ENCODE measurements around the gene KLHL12.

KLHL12 gene

GRCh38 chr1:202848191-202848542 is 78.9 kb downstream of the KLHL12 start:
- TF ChIP-seq CTCF (IDR thresholded peaks at IDR 0.05; ENCODE audit: extremely low read depth, insufficient read depth, missing control alignments): no peak
- in situ Hi-C loops (cut with MboI; ENCODE audit: low pct_unique_long_range_greater_than_20kb, low sequenced_read_pairs, unreplicated experiment): no loop called here
- peak; percentile 73 for DNase-seq (ENCODE audit: low spot score)

- in situ Hi-C loops (cut with MboI; ENCODE audit: low pct_unique_long_range_greater_than_20kb, low sequenced_read_pairs, unreplicated experiment): no loop called here
- DNase-seq (ENCODE audit: low spot score): no peak
Observed at GRCh38 chr1:202844935-202845334, 82.1 kb downstream of the KLHL12 start.

GRCh38 chr1:202844259-202844658 is 82.8 kb downstream of the KLHL12 start:
- TF ChIP-seq CTCF (IDR thresholded peaks at IDR 0.05; ENCODE audit: extremely low read depth, insufficient read depth, missing control alignments): no peak
- in situ Hi-C loops (cut with MboI; ENCODE audit: low pct_unique_long_range_greater_than_20kb, low sequenced_read_pairs, unreplicated experiment): no loop called here
- DNase-seq (ENCODE audit: low spot score): no peak

More at GRCh38 chr1:202844935-202845334, 82.1 kb downstream of the KLHL12 start:
- no peak for TF ChIP-seq CTCF (IDR thresholded peaks at IDR 0.05; ENCODE audit: extremely low read depth, insufficient read depth, missing control alignments)

- in situ Hi-C loops (cut with MboI; ENCODE audit: low pct_unique_long_range_greater_than_20kb, low sequenced_read_pairs, unreplicated experiment): no loop called here
- DNase-seq (ENCODE audit: low spot score): no peak
- TF ChIP-seq CTCF (IDR thresholded peaks at IDR 0.05; ENCODE audit: extremely low read depth, insufficient read depth, missing control alignments): no peak
Observed at GRCh38 chr1:202843081-202843480, 84.0 kb downstream of the KLHL12 start.

Measured in GM13977 (cell line).